DMS114 treated with DMSO at 0.1 percent for 48 hours (cell line): ENCODE results near the gene NOXA1.
"Not testable (repeated sequence)": the region's sequence is repeated elsewhere in the genome, so short reads cannot be mapped to it uniquely, and the experiment has no call there.

Experiments used
- DNase-seq: peaks from one replicate; lab custom pipeline; 2025; ENCODE audit not compliant: unreplicated experiment; lab: John Stamatoyannopoulos, UW

NOXA1 gene

GRCh38 chr9:137464291-137464999, 41.3 kb downstream of the NOXA1 start:
- no peak for DNase-seq

- no peak for DNase-seq
Measured at GRCh38 chr9:137465000-137465719, 42.0 kb downstream of the NOXA1 start.

- no peak for DNase-seq
Measured at GRCh38 chr9:137465720-137466388, 42.7 kb downstream of the NOXA1 start.

GRCh38 chr9:137466389-137467085, 43.3 kb downstream of the NOXA1 start:
- DNase-seq: not testable (repeated sequence)

- no peak for DNase-seq
Measured at GRCh38 chr9:137467161-137467581, 44.0 kb downstream of the NOXA1 start.

GRCh38 chr9:137467896-137468295, 44.7 kb downstream of the NOXA1 start:
- DNase-seq: no peak

GRCh38 chr9:137470785-137471184, 47.6 kb downstream of the NOXA1 start:
- no peak for DNase-seq

GRCh38 chr9:137474271-137474670, 51.1 kb downstream of the NOXA1 start:
- no peak for DNase-seq

- DNase-seq: no peak
Measured at GRCh38 chr9:137475666-137476065, 52.5 kb downstream of the NOXA1 start.

GRCh38 chr9:137476856-137477255, 53.7 kb downstream of the NOXA1 start:
- no peak for DNase-seq

GRCh38 chr9:137477778-137478612, 54.8 kb downstream of the NOXA1 start:
- no peak for DNase-seq

GRCh38 chr9:137478613-137478961, 55.4 kb downstream of the NOXA1 start:
- DNase-seq: no peak

- no peak for DNase-seq
Measured at GRCh38 chr9:137478962-137479861, 56.0 kb downstream of the NOXA1 start.

GRCh38 chr9:137479892-137480685, 56.9 kb downstream of the NOXA1 start:
- DNase-seq: no peak

GRCh38 chr9:137480686-137481683, 57.8 kb downstream of the NOXA1 start:
- DNase-seq: no peak

- DNase-seq: no peak
Measured at GRCh38 chr9:137482094-137482781, 59.0 kb downstream of the NOXA1 start.
